ENCODE results near the gene ADARB2.
"Not testable (repeated sequence)": the region's sequence is repeated elsewhere in the genome, so short reads cannot be mapped to it uniquely, and the experiment has no call there.

Gene ADARB2

DNA sequence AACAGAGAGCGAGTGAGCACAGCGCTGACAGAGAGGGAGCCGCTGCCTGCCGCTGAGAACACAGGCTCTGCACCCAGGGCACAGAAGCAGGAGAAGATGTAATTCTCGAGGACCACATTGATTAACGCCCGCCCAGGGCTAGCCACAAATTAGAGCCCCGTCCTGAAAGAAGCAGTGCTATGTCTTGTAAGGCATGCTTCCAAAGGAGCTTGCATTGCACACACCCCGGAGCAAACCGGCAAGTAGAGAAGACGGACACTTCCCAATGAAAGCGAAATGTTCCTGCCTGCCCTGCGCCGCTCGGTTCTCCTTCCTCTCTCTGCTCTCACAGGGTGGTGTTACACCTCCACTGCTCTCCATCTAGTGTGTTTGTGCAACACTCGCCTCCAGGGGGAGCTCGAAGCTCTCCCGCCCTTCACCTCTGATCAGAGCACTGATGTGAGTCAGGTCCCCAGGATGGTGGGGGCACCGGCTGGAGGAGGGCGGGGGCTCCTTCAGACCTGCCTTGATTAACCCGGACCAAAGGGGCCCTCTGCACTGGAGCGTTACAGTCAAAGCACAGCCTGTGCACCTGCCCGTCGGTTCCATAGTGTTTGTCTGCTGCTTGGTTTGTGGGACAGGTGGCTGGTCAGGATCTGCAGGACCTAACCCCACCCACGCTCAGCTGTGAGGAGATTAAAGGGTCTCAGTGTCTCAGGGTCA lies 316.5 kb downstream of the ADARB2 start:
- TF ChIP-seq, protein P1, sequence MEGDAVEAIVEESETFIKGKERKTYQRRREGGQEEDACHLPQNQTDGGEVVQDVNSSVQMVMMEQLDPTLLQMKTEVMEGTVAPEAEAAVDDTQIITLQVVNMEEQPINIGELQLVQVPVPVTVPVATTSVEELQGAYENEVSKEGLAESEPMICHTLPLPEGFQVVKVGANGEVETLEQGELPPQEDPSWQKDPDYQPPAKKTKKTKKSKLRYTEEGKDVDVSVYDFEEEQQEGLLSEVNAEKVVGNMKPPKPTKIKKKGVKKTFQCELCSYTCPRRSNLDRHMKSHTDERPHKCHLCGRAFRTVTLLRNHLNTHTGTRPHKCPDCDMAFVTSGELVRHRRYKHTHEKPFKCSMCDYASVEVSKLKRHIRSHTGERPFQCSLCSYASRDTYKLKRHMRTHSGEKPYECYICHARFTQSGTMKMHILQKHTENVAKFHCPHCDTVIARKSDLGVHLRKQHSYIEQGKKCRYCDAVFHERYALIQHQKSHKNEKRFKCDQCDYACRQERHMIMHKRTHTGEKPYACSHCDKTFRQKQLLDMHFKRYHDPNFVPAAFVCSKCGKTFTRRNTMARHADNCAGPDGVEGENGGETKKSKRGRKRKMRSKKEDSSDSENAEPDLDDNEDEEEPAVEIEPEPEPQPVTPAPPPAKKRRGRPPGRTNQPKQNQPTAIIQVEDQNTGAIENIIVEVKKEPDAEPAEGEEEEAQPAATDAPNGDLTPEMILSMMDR (IDR thresholded peaks at IDR 0.05; ENCODE audit: low read depth, low read length) = no peak

DNA sequence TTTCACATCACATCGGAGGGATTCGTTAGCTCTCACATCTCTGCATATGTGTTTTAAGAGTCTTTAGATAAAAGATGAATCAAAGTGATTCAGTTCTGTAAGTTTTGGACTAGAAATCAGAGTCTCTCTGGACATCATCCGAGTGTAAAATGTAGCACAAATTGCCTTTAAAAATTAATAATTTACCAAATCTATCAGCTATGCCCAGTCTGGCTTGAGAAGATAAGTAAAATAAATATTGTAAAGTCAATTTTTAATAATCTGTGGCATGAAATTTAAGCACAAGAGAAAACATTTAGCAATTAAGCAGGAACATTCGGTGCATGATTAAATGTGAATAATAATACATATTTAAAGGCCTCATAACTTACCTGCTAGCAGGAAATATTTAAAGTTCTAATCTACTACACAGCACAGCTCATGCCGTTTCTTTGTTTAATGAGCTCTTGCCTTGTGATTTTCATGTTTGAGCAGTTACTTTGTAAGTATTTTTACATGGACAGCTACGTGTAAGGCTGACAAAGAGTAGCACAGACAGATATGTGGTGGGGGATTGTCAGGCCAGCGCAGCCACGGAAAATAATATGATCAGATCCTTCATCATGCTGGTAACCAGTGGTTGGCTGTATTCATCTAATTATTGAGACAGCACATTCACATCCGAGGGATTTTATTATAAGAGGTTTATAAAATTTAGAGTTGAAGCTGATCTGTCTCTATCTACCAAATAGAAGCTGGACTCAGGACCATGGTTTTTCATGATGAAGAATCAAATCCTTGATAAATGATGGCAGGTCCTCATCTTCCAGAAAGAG lies 317.3 kb downstream of the ADARB2 start:
- TF ChIP-seq, protein P1 (IDR thresholded peaks at IDR 0.05; ENCODE audit: low read depth, low read length) = no peak
- no peak for DNase-seq (ENCODE audit: extremely low read depth, low read depth)

More for the DNA sequence above, 316.5 kb downstream of the ADARB2 start:
- no peak for DNase-seq (ENCODE audit: extremely low read depth, low read depth)

DNA sequence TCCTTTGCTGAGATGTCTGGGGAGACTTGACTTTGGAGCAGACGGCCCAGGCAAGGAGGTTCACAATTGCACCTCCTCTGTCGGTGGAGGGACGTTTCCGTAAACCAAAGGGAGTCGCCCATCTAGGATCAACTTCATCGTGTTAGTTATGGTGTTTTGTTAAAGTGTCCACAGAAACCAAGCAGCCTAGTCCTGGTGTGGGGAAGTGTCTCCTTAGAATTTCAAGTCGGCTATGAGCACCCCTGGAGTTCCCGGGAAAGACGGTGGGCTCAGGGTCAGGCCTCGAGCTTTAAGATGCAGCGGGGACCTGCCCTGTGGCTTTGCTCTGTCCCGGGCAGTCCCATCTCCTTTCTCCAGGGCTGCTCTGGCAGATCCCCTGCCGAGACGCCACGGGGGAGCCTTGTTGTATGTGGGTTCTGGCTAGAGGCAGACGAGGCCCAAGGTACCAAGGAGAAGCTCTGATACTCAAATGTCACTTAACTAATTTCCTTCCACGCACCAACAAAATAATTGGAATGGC lies 319.2 kb downstream of the ADARB2 start:
- no peak for DNase-seq (ENCODE audit: extremely low read depth, low read depth)
- TF ChIP-seq, protein P1 (IDR thresholded peaks at IDR 0.05; ENCODE audit: low read depth, low read length) = no peak

DNA sequence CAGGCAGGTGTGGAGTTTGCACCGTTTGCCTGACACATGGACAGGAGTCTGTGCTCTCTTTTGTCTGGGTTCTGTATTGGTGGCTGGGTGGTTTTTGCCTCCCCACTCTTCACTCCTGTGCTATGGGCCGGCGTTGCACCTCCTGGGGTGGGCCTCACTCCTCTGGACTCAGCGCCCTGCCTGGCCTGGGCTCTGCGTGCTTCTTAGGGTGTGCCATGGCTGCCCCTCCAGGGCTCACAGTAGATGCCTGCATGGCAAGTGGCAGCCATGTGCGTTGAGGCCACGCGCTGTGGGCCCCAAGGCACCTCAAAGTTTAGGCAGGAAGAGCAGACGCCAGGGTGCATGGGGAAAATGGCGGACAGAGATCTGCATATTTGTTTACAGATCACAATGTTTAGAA lies 319.8 kb downstream of the ADARB2 start:
- TF ChIP-seq, protein P1 (IDR thresholded peaks at IDR 0.05; ENCODE audit: low read depth, low read length) = no peak
- DNase-seq (ENCODE audit: extremely low read depth, low read depth) = no peak

DNA sequence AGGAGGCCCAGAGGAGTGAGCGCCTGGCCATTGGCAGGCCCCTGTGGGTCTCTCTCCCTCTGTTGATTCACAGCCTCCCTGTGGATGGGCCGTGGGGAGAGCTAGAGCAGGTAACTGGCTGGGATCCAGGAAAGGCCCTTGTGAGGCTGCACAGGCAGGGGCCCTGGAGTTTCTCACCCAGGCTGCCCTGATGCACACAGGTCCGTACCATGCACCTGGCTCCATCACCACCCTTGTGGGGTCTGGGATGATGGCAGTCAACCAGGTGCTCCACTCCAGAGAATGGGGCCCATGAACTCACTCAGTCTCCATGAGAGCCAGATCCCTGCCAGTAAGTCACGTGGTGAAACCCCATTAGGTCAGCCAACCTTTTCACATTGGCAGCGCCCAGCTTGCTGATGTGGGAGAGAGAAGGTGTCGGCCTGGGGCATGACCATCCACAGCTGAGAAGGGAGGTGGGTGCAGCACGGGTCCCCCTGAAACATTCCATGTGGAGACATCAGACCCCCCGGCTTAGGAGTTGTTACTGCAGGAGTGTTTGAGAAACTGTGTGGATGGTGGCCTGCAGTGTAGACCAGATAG lies 320.8 kb downstream of the ADARB2 start:
- TF ChIP-seq, protein P1 (IDR thresholded peaks at IDR 0.05; ENCODE audit: low read depth, low read length) = no peak
- no peak for DNase-seq (ENCODE audit: extremely low read depth, low read depth)

DNA sequence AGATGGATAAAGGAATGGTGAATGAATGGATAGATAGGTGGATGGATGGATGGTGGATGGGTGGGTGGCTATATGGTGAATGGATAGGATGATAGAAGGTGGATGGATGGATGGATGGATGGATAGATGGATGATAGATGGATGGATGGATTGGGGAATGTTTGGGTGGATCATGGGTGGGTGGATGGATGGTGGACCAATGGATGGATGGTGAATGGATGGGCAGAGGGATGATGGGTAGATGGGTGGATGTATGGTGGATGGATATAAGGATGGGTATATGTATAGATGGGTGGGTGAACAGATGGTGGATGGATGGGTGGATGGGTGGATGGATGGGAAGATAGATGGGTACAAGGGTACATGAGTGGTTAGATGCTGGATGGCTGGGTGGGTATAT lies 322.4 kb downstream of the ADARB2 start:
- no peak for DNase-seq (ENCODE audit: extremely low read depth, low read depth)
- TF ChIP-seq, protein P1 (IDR thresholded peaks at IDR 0.05; ENCODE audit: low read depth, low read length) = no peak

DNA sequence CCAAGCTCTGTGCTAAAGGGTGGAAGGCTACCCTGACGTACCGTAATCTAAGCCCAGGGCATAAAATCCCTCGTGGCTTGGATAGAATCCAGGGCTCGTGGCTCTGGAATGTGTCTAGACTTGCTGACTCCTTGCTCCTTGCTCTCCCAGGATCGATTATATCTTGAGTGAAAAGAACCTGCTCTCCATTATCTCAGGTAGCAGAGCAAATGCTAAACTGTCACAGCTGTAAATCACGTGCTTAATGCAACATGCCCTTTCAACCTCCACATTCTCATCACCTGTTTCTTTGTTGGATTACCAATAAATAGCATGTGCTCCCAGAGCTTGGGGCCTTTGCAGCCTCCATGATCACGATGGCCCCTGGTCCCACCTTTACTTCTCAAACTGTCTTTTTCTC lies 323.0 kb downstream of the ADARB2 start:
- not testable (repeated sequence) for DNase-seq (ENCODE audit: extremely low read depth, low read depth)
